ENCODE data around the gene PAM16.
"Not testable (repeated sequence)": the region's sequence is repeated elsewhere in the genome, so short reads cannot be mapped to it uniquely, and the experiment has no call there.

Gene PAM16

GRCh38 chr16:4350365-4350786, 745 bp downstream of the PAM16 start:
- no peak for DNase-seq

- no peak for DNase-seq
Measured at GRCh38 chr16:4349332-4349731, 1.8 kb downstream of the PAM16 start.

- no peak for DNase-seq
Measured at GRCh38 chr16:4347765-4348509, 3.2 kb downstream of the PAM16 start.

- no peak for DNase-seq
Measured at GRCh38 chr16:4347010-4347409, 4.1 kb downstream of the PAM16 start.

GRCh38 chr16:4345836-4346781, 5.0 kb downstream of the PAM16 start:
- no peak for DNase-seq

- no peak for DNase-seq
Measured at GRCh38 chr16:4344983-4345835, 5.9 kb downstream of the PAM16 start.

GRCh38 chr16:4344300-4344982, 6.7 kb downstream of the PAM16 start:
- not testable (repeated sequence) for DNase-seq

GRCh38 chr16:4342866-4343744, 8.0 kb downstream of the PAM16 start:
- DNase-seq: no peak

- DNase-seq: no peak
Measured at GRCh38 chr16:4341250-4341649, 9.9 kb downstream of the PAM16 start.

GRCh38 chr16:4340443-4340842, 10.7 kb downstream of the PAM16 start:
- DNase-seq: no peak

- DNase-seq: no peak
Measured at GRCh38 chr16:4339909-4340308, 11.2 kb downstream of the PAM16 start.

- DNase-seq: no peak
Measured at GRCh38 chr16:4339455-4339854, 11.7 kb downstream of the PAM16 start.

GRCh38 chr16:4338712-4339299, 12.3 kb downstream of the PAM16 start:
- DNase-seq: no peak

- DNase-seq: no peak
Measured at GRCh38 chr16:4338125-4338582, 13.0 kb downstream of the PAM16 start.

- DNase-seq: no peak
Measured at GRCh38 chr16:4337540-4338088, 13.5 kb downstream of the PAM16 start.

GRCh38 chr16:4336701-4337539, 14.2 kb downstream of the PAM16 start:
- DNase-seq: no peak

- DNase-seq: no peak
Measured at GRCh38 chr16:4334724-4335495, 16.2 kb downstream of the PAM16 start.

- not testable (repeated sequence) for DNase-seq
Measured at GRCh38 chr16:4333714-4334113, 17.4 kb downstream of the PAM16 start.

- no peak for DNase-seq
Measured at GRCh38 chr16:4333308-4333638, 17.8 kb downstream of the PAM16 start.
